Lower leg skin (tissue), 4 donors: Measurements from ENCODE around the gene TES. TPM values are rescaled to one million over a fixed set of nuclear protein-coding genes. Genes with fewer than 3 reads are reported as not detected.

Source experiments
- DNase-seq, 2 donors: peaks; one replicate each; pipeline ENCODE4 v3.0.0-alpha.2; 2019; ENCODE audit warnings: low spot score in 2 of 2
- H3K4me3 ChIP-seq: fragments of 200-600 bp; sonication (generic); 2 replicates; pipeline ENCODE4 v1.5.1; 2017; ENCODE audit warnings: mild to moderate bottlenecking, low read depth; ENCODE audit not compliant: poor library complexity, severe bottlenecking
- CTCF ChIP-seq, 3 donors: fragments of 450-650 bp; IDR thresholded peaks; one replicate each; pipeline ENCODE4 v1.5.1; 2016; ENCODE audit warnings: antibody characterized with exemption in 3 of 3, mild to moderate bottlenecking in 3 of 3, moderate library complexity in 2 of 3
- POLR2A ChIP-seq, 2 donors: fragments of 450-650 bp; IDR thresholded peaks; one replicate each; pipeline ENCODE4 v1.6.1; 2016 to 2017; ENCODE audit warnings: antibody characterized with exemption in 2 of 2, mild to moderate bottlenecking in 1 of 2, moderate library complexity in 1 of 2
- WGBS, 2 donors: methylation state at CpG; one replicate each; pipeline ENCODE4 v1.1.5; 2018; 5-methylcytosine and 5-hydroxymethylcytosine counted together
- intact Hi-C: fragments of 100-400 bp; cut with DNase I; formaldehyde crosslinking; loops from one replicate; pipeline ENCODE4 v1.15.0; 2023; ENCODE audit warnings: low total_unique reads
- total RNA-seq, 4 donors: library from RNA; depleted of rRNA; stranded (reverse); fragments of >200 nt; gene quantifications; one replicate each; pipeline ENCODE4 v1.1.0, GENCODE V29; 2016

The TES gene
- total RNA-seq: 10 to 100 TPM; 34.1 to 61.5 (median 46.5) TPM

- DNase-seq: peak in 1 of 2 donors; percentile 90
- intact Hi-C loops: no loop called here
- whole genome bisulfite sequencing, 2 donors: 1% methylated on average over 40 to 61 of the region's 83 CpGs
- H3K4me3 ChIP-seq: peak within 1 kb of the TSS; percentile 81
- TF ChIP-seq CTCF (IDR thresholded peaks at IDR 0.05) (no peak), POLR2A (IDR thresholded peaks at IDR 0.05) (no peak)
Measured at GRCh38 chr7:116210345-116211005, at the start of gene TES. Gene TES, plus strand, starts transcription at chr7:116210539. Its CDS starts 169 bp downstream, at chr7:116210708.

- no peak for DNase-seq
- intact Hi-C loops: no loop called here
- TF ChIP-seq CTCF (IDR thresholded peaks at IDR 0.05) (no peak), POLR2A (IDR thresholded peaks at IDR 0.05) (no peak)
- H3K4me3 ChIP-seq: no peak overlapping the region
Measured at GRCh38 chr7:116161728-116162127, 48.6 kb upstream of the TES start.

- TF ChIP-seq CTCF (IDR thresholded peaks at IDR 0.05) (no peak), POLR2A (IDR thresholded peaks at IDR 0.05) (no peak)
- intact Hi-C loops: no loop called here
- H3K4me3 ChIP-seq: no peak overlapping the region
- no peak for DNase-seq
Measured at GRCh38 chr7:116162254-116162653, 48.1 kb upstream of the TES start.

GRCh38 chr7:116162992-116163391, 47.3 kb upstream of the TES start:
- intact Hi-C loops: no loop called here
- H3K4me3 ChIP-seq: no peak overlapping the region
- DNase-seq: no peak
- TF ChIP-seq POLR2A (IDR thresholded peaks at IDR 0.05): no peak
- TF ChIP-seq CTCF (IDR thresholded peaks at IDR 0.05): no peak

- no peak overlapping the region for H3K4me3 ChIP-seq
- WGBS, 2 donors: 75 to 84% methylated on average over 2 of the region's 2 CpGs
- intact Hi-C loops: no loop called here
- no peak for DNase-seq
- no peak for TF ChIP-seq POLR2A (IDR thresholded peaks at IDR 0.05)
- TF ChIP-seq CTCF (IDR thresholded peaks at IDR 0.05): no peak
Measured at GRCh38 chr7:116164552-116165306, 45.6 kb upstream of the TES start.
